HepG2 (cell line): ENCODE data around the gene CRYZL1. TPM values are rescaled to one million over a fixed set of nuclear protein-coding genes. Genes with fewer than 3 reads are reported as not detected.

Source experiments
- ATAC-seq: fragments of 200-7000 bp; cut with Tn5 transposase; 3 replicates; pipeline ENCODE4 v1.9.1; 2020; ENCODE audit warnings: mild to moderate bottlenecking, moderate library complexity
- BruUV-seq: library from RNA; stranded (reverse); fragments of 400-500 nt; replicated peaks from 2 replicates; lab custom pipeline; 2021; lab: Mats Ljungman, UMichigan
- CTCF ChIA-PET: fragments of 300-600 bp; formaldehyde crosslinking; extraction: SDS; loops from one replicate; lab custom pipeline; 2021; ENCODE audit warnings: low total read pairs, inconsistent platforms, low intra/inter-chr PET ratio; lab: Yijun Ruan, JAX
- POLR2A ChIA-PET: fragments of 350-600 bp; sonication (Branson Sonifier 250); formaldehyde crosslinking; loops from one replicate; lab custom pipeline; 2020; ENCODE audit warnings: antibody characterized with exemption, inconsistent platforms; lab: Yijun Ruan, JAX
- DNase-seq: peaks from one replicate; pipeline ENCODE4 v3.0.0-alpha.2; 2015; ENCODE audit warnings: low spot score
- FAIRE-seq: peaks from 3 replicates; lab custom pipeline; 2011; peaks lifted over from hg19 to GRCh38; lab: Jason Lieb, UNC
- H2AFZ ChIP-seq: one replicate; pipeline ENCODE4 v1.6.1; 2011; ENCODE audit warnings: low read length, inconsistent platforms
- H3K27ac ChIP-seq: fragments of 300-600 bp; 3 replicates; pipeline ENCODE4 v1.8.0; 2011; ENCODE audit warnings: mixed run types, mild to moderate bottlenecking, mixed read lengths, low read length, inconsistent platforms; ENCODE audit not compliant: insufficient read depth; ENCODE audit errors: extremely low read length
- H3K27me3 ChIP-seq, 2 experiments: fragments of 200-600 bp in 1 of 2; 2 replicates in 1 of 2; 3 replicates in 1 of 2; pipeline versions ENCODE4 v1.6.0 to v1.8.0; 2011; ENCODE audit warnings: low read length in 2 of 2, mild to moderate bottlenecking in 2 of 2, moderate library complexity in 2 of 2, inconsistent platforms in 1 of 2; ENCODE audit not compliant: insufficient read depth in 2 of 2, control insufficient read depth in 1 of 2
- H3K36me3 ChIP-seq, 2 experiments: fragments of 200-600 bp in 1 of 2; replicated peaks in 1 of 2; 2 replicates in 1 of 2; 3 replicates in 1 of 2; pipeline versions ENCODE4 v1.5.1 to v1.8.0; 2011; ENCODE audit warnings: low read length in 2 of 2, inconsistent platforms in 1 of 2; ENCODE audit not compliant: insufficient read depth in 2 of 2, control insufficient read depth in 1 of 2
- H3K4me1 ChIP-seq: 2 replicates; pipeline ENCODE4 v1.5.1; 2012; ENCODE audit warnings: low read length, inconsistent platforms; ENCODE audit not compliant: insufficient read depth
- H3K4me2 ChIP-seq: 2 replicates; pipeline ENCODE4 v1.6.0; 2011; ENCODE audit warnings: low read depth, low read length, inconsistent platforms
- H3K4me3 ChIP-seq, 3 experiments: fragments of 200-600 bp in 1 of 3; sonication (generic), shearing (Covaris generic) in 1 of 3; replicated peaks in 1 of 3; 2 replicates each; pipeline ENCODE4 v1.5.1; 2011 to 2016; ENCODE audit warnings: low read length in 3 of 3, inconsistent platforms in 2 of 3, low read depth in 2 of 3, mild to moderate bottlenecking in 2 of 3, control low read depth in 1 of 3, mixed read lengths in 1 of 3; ENCODE audit not compliant: insufficient read depth in 1 of 3
- H3K79me2 ChIP-seq: one replicate; pipeline ENCODE4 v1.6.1; 2011; ENCODE audit warnings: low read length, inconsistent platforms; ENCODE audit not compliant: insufficient read depth
- H3K9ac ChIP-seq: 2 replicates; pipeline ENCODE4 v1.6.0; 2011; ENCODE audit warnings: mild to moderate bottlenecking, low read depth, low read length, inconsistent platforms; ENCODE audit not compliant: insufficient read depth
- H3K9me3 ChIP-seq: 2 replicates; pipeline ENCODE4 v1.5.1; 2012; ENCODE audit warnings: mild to moderate bottlenecking, low read length
- H4K20me1 ChIP-seq: 2 replicates; pipeline ENCODE4 v1.6.0; 2011; ENCODE audit warnings: inconsistent platforms, mild to moderate bottlenecking, low read length, moderate library complexity; ENCODE audit not compliant: insufficient read depth
- CBX2 ChIP-seq, 2 experiments: fragments of 200-600 bp in 1 of 2; sonication (generic); formaldehyde crosslinking in 1 of 2; IDR thresholded peaks; 2 replicates each; pipeline versions ENCODE4 v1.7.0 to v1.8.1; 2018 to 2022; ENCODE audit warnings: low read depth in 2 of 2, low read length in 1 of 2, mild to moderate bottlenecking in 1 of 2, missing genetic modification reagents in 1 of 2
- HDAC2 ChIP-seq: sonication (generic); formaldehyde crosslinking; IDR thresholded peaks from 2 replicates; pipeline ENCODE4 v1.4.0; 2020; ENCODE audit warnings: missing genetic modification reagents
- NR0B2 ChIP-seq: sonication (generic); formaldehyde crosslinking; IDR thresholded peaks from 2 replicates; pipeline ENCODE4 v1.4.0; 2020; ENCODE audit warnings: mild to moderate bottlenecking, missing genetic modification reagents
- POLR2AphosphoS2 ChIP-seq: IDR thresholded peaks from 2 replicates; pipeline ENCODE4 v1.6.1; 2011; ENCODE audit warnings: low read depth, low read length, improper control_type of control experiment
- POLR2AphosphoS5 ChIP-seq: IDR thresholded peaks from 2 replicates; pipeline ENCODE4 v1.6.1; 2012; ENCODE audit warnings: low read depth, low read length
- TRIM22 ChIP-seq: fragments of 450-650 bp; IDR thresholded peaks from 2 replicates; pipeline ENCODE4 v1.6.1; 2017
- ZNF362 ChIP-seq: sonication (generic); formaldehyde crosslinking; IDR thresholded peaks from 2 replicates; pipeline ENCODE4 v1.4.0; 2020; ENCODE audit warnings: missing genetic modification reagents, mild to moderate bottlenecking, borderline replicate concordance
- ZNF503 ChIP-seq: sonication (generic); formaldehyde crosslinking; IDR thresholded peaks from 2 replicates; pipeline ENCODE4 v1.4.0; 2020; ENCODE audit warnings: missing genetic modification reagents
- WGBS: methylation state at CpG from one replicate; pipeline ENCODE4 v1.1.6; 2017; ENCODE audit warnings: low lambda C conversion rate; 5-methylcytosine and 5-hydroxymethylcytosine counted together
- in situ Hi-C: cut with HindIII; loops from 2 replicates; pipeline ENCODE4 v1.10.0; 2017; ENCODE audit warnings: low pct_unique_long_range_greater_than_20kb; ENCODE audit not compliant: extremely low pct_ligation_motif_present
- intact Hi-C: fragments of 100-400 bp; cut with micrococcal nuclease; formaldehyde crosslinking; loops from one replicate; pipeline ENCODE4 v1.10.0; 2022; ENCODE audit not compliant: unreplicated experiment
- polyA plus RNA-seq, 8 experiments: library from polyadenylated mRNA; depleted of rRNA in 3 of 8; stranded (reverse) in 7 of 8; unstranded in 1 of 8; fragments of >200 nt; fragmentation: Illumina TruSeq in 4 of 8; extraction: Trizol in 4 of 8; gene quantifications; 2 replicates each; pipeline versions ENCODE4 v1.2.1 to v1.2.3, GENCODE V29; 2011 to 2016; ENCODE audit warnings: low read depth in 4 of 8, missing spikeins in 1 of 8, mixed read lengths in 1 of 8; ENCODE audit not compliant: insufficient read depth in 1 of 8
- total RNA-seq, 5 experiments: library from RNA; depleted of rRNA; stranded (reverse); fragments of >200 nt; fragmentation: Illumina TruSeq; extraction: Trizol; gene quantifications; 2 replicates each; pipeline ENCODE4 v1.2.3, GENCODE V29; 2016; ENCODE audit warnings: low read depth in 1 of 5

CRYZL1 gene
- total and polyA plus RNA-seq, 2 of the 13 experiments (the other 11 are each of a cell fraction or from before 2014, with no cell fraction given): 20.3 to 27.7 TPM

GRCh38 chr21:33561373-33561772 lies 80.2 kb downstream of the CRYZL1 start:
- intact Hi-C loops: no loop called here
- H3K4me3 ChIP-seq: no peak overlapping the region
- peaks cover 29% of the 10 kb centered on the region for H4K20me1 ChIP-seq
- no peak overlapping the region for H2AFZ ChIP-seq
- POLR2A ChIA-PET: interaction anchor here (0.9 to 1.0 kb wide), 2 partner anchors 11 to 18 kb away, joined by 3 read pairs; no protein-coding TSS in a partner anchor
- H3K27ac ChIP-seq: no peak overlapping the region
- TF ChIP-seq CBX2 (IDR thresholded peaks at IDR 0.05; ENCODE audit: low read depth, low read length): no peak
- no peak for TF ChIP-seq CBX2 (CRISPR knock-in tag; IDR thresholded peaks at IDR 0.05; ENCODE audit: low read depth)
- TF ChIP-seq POLR2AphosphoS2: 0 out of 2 replicates have a peak, but pooled peaks have one; percentile 20
- TF ChIP-seq, all 625 proteins: peak for 1
- FAIRE-seq (no peak), ATAC-seq (no peak), DNase-seq (no peak)
- peaks cover 13 to 59% of the 10 kb centered on the region in 2 experiments for H3K36me3 ChIP-seq
- CTCF ChIA-PET: no interaction called here
- WGBS: 93% methylated on average over 2 of the region's 2 CpGs
- peaks cover 34% of the 10 kb centered on the region for H3K79me2 ChIP-seq
- H3K4me1 ChIP-seq: no peaks in the 10 kb centered on the region
- no TSS peak for BruUV-seq
- no peaks in the 10 kb centered on the region; a peak in 1 of 5 replicates for H3K27me3 ChIP-seq
- in situ Hi-C loops: no loop called here
- H3K9ac ChIP-seq: no peak overlapping the region
- H3K9me3 ChIP-seq: no peaks in the 10 kb centered on the region
- no peak overlapping the region for H3K4me2 ChIP-seq

GRCh38 chr21:33560965-33561364 lies 80.6 kb downstream of the CRYZL1 start:
- Histone ChIP-seq H3K27ac (no peak overlapping the region), H3K9me3 (no peaks in the 10 kb centered on the region), H3K79me2 (peaks cover 38% of the 10 kb centered on the region), H3K9ac (no peak overlapping the region), H3K4me1 (peaks cover 4% of the 10 kb centered on the region; the same call in 1 of the 2 replicates), H3K4me3 (no peak overlapping the region), H3K4me2 (no peak overlapping the region), H3K36me3 (peaks cover 13 to 62% of the 10 kb centered on the region in 2 experiments), H2AFZ (no peak overlapping the region), H4K20me1 (peaks cover 29% of the 10 kb centered on the region), H3K27me3 (no peaks in the 10 kb centered on the region; a peak in 1 of 5 replicates)
- no peak for ATAC-seq
- BruUV-seq: no TSS peak
- intact Hi-C loops (no loop called here), in situ Hi-C loops (no loop called here)
- no peak for DNase-seq
- FAIRE-seq: no peak
- ChIA-PET POLR2A (interaction anchor here (0.9 to 1.0 kb wide), 2 partner anchors 10 to 18 kb away, joined by 3 read pairs; no protein-coding TSS in a partner anchor), CTCF (no interaction called here)
- peak; percentile 31; the same call in 1 of the 2 replicates for TF ChIP-seq POLR2AphosphoS2
- no peak for TF ChIP-seq TRIM22
- no peak for TF ChIP-seq ZNF362 (CRISPR knock-in tag)
- peak; percentile 37; the same call in 1 of the 2 replicates for TF ChIP-seq POLR2AphosphoS5
- no peak for TF ChIP-seq ZNF503 (CRISPR knock-in tag)
- no peak for TF ChIP-seq HDAC2 (CRISPR knock-in tag)
- no peak for TF ChIP-seq NR0B2 (CRISPR knock-in tag)
